GM18499 (cell line): ENCODE data around the gene CD1C.
"Not testable (repeated sequence)": the region's sequence is repeated elsewhere in the genome, so short reads cannot be mapped to it uniquely, and the experiment has no call there.

Source experiments
- ATAC-seq: cut with Tn5 transposase; IDR thresholded peaks from one replicate; pipeline ENCODE4 v1.9.1; 2021; ENCODE audit warnings: moderate number of reproducible peaks; ENCODE audit not compliant: insufficient read depth, unreplicated experiment

CD1C gene

GRCh38 chr1:158327481-158327880, 37.8 kb downstream of the CD1C start:
- ATAC-seq, result no peak

DNA sequence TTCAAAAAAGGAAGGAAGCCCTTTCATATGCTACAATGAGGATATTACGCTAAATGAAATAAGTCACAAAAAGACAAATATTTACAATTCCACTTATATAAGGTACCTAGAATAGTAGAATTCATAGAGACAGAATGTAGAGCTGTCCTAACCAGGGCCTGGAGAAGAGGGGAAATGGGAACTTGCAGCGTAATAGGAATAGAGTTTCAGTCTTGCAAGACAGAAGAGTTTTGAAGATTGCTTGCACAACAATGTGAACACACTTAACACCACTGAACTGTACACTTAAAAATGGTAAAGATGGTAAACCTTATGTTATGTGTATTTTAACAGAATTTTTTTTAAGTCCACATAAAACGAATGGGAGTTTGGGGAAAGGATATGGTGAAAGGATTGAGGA, 38.7 kb downstream of the CD1C start:
- ATAC-seq, result no peak

GRCh38 chr1:158329300-158329699, 39.6 kb downstream of the CD1C start:
- no peak for ATAC-seq

DNA sequence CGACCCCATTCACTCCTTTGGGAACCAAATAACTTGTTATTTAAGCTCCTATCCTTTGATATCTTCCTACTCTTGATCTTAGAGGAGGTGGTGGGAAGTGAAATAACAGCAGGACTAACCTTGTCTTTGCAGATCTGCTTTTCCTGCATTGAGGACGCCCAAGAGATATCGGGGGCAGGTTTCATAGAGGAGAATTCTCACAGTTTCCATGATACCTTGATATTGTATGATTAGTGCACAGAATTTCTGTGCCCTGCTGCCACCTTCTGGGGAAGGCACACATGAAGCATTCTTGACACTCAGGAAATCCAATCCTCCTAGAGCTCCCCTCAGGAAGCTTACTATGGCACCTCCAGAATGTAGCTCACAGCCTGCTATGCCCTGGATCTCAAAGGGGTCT, 40.0 kb downstream of the CD1C start:
- no peak for ATAC-seq

DNA sequence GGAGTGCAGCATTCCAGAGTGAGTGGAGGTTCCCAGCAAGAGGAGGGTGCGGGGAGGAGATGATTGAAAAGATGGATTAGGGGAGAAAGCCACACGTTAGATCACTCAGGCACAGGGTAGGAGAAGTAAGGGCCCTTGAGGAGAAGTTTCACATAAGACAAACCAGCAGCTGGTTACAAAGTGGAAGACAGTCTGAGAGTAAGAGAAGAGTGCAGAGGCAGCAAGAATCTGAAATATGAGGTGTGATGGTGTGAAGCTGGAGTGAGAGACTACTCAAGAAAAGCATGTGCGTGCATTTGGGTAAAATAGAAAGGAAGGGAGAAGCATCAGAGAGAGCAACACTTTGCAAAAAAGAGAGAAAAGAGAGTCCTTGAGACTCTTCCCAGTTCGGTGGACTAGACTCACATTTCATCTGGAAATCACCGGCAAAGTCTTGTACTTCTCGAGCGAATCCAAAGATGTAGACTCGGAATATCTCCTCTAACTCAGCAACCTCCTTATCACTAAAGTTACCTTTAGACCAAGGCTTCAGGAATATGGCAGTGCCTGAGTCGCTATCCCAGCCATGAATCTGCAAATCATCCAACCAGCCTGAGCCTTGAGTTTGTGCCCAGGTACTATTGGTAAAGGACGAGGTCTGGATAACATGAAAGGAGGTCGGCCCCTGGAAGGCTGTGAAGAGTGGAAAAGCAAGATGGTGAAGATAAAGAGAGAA, 40.8 kb downstream of the CD1C start:
- ATAC-seq, result no peak

DNA sequence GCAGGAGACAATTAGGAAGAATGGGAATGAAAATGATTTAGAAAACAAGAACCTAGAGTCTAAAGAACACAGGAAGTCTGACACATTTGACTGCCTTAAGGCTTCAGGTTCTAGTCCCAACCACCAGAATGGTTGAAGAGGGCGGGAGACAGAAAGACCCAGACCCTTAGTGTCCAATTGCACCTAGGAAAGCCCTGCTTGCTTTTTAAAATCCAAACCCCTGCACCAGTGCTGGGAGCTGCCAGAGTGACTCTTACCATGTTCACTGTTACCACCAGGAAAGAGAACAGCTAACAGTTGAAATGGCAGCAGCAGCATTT, 41.3 kb downstream of the CD1C start:
- ATAC-seq, result no peak

GRCh38 chr1:158331481-158332150, 41.9 kb downstream of the CD1C start, which contains the start of gene CD1B:
Gene CD1B (minus strand): TSS chr1:158331531. CDS start chr1:158331423, 108 bp downstream.
- ATAC-seq, result no peak

- ATAC-seq, result no peak
Observed at GRCh38 chr1:158333405-158334155, 43.9 kb downstream of the CD1C start.

GRCh38 chr1:158334526-158335212, 44.9 kb downstream of the CD1C start:
- no peak for ATAC-seq

DNA sequence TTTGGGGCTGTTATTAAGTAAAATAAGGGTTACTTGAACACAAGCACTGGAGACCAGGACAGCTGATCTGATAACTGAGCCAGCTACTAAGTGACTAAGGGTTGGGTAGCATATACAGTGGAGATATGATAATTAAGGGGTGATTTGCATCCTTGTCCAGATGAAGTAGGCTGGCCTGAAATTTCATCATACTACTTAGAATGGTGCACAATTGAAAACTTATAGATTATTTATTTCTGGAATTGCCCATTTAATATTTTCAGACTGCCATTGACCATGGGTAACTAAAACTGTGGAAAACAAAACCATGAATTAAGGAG, 45.5 kb downstream of the CD1C start:
- ATAC-seq, result no peak

- ATAC-seq, result not testable (repeated sequence)
Observed at GRCh38 chr1:158336413-158336812, 46.7 kb downstream of the CD1C start.
